Liver (tissue), 1 donor: ENCODE measurements around the gene CFH.
"Not testable (repeated sequence)": the region's sequence is repeated elsewhere in the genome, so short reads cannot be mapped to it uniquely, and the experiment has no call there.

Source experiments
- ATF3 ChIP-seq: IDR thresholded peaks from 2 replicates; pipeline ENCODE4 v1.6.1; 2016; ENCODE audit warnings: antibody characterized with exemption
- SP1 ChIP-seq: IDR thresholded peaks from 2 replicates; pipeline ENCODE4 v1.6.1; 2018; ENCODE audit warnings: antibody characterized with exemption, mild to moderate bottlenecking
- donor health status: healthy.

GRCh38 chr1:196769823-196770222, 118.0 kb downstream of the CFH start:
- not testable (repeated sequence) for TF ChIP-seq SP1, ATF3
